Tibial artery (tissue), 4 donors: ENCODE measurements around the gene PTGDR.

ENCODE experiments used
- DNase-seq, 2 donors: peaks; one replicate each; pipeline ENCODE4 v3.0.0-alpha.2; 2019
- H3K27ac ChIP-seq, 2 donors: fragments of 200-600 bp; sonication (generic) in 1 of 2; 1 replicate in 1 of 2; 2 replicates in 1 of 2; pipeline ENCODE4 v1.5.1; 2018 to 2019; ENCODE audit warnings: mild to moderate bottlenecking in 1 of 2
- H3K27me3 ChIP-seq, 2 donors: fragments of 200-600 bp; sonication (generic) in 1 of 2; one replicate each; pipeline versions ENCODE4 v1.5.1 to v1.6.0; 2016 to 2019
- H3K36me3 ChIP-seq, 3 donors: fragments of 200-600 bp; sonication (generic) in 2 of 3; one replicate each; pipeline ENCODE4 v1.5.1; 2016 to 2019; ENCODE audit warnings: mild to moderate bottlenecking in 2 of 3
- H3K4me1 ChIP-seq, 4 donors: fragments of 200-600 bp; sonication (generic) in 2 of 4; 1 replicate in 3 of 4; 2 replicates in 1 of 4; pipeline ENCODE4 v1.5.1; 2016 to 2019
- H3K4me3 ChIP-seq, 2 donors: fragments of 200-600 bp; sonication (generic) in 1 of 2; 1 replicate in 1 of 2; 2 replicates in 1 of 2; pipeline ENCODE4 v1.5.1; 2018 to 2019; ENCODE audit warnings: mild to moderate bottlenecking in 2 of 2
- H3K9me3 ChIP-seq, 3 donors: fragments of 200-600 bp; sonication (generic) in 1 of 3; one replicate each; pipeline ENCODE4 v1.5.1; 2016 to 2019
- intact Hi-C: fragments of 100-400 bp; cut with DNase I; formaldehyde crosslinking; loops from one replicate; pipeline ENCODE4 v1.15.0; 2023; ENCODE audit warnings: low total_unique reads
- TF ChIP-seq, protein P1 (sequence below), 2 experiments: fragments of 200-600 bp in 1 of 2; fragments of 450-650 bp in 1 of 2; IDR thresholded peaks; one replicate each; pipeline ENCODE4 v1.5.1; 2017 to 2019; ENCODE audit warnings: antibody characterized with exemption in 2 of 2, mild to moderate bottlenecking in 1 of 2, moderate library complexity in 1 of 2

Gene PTGDR

DNA sequence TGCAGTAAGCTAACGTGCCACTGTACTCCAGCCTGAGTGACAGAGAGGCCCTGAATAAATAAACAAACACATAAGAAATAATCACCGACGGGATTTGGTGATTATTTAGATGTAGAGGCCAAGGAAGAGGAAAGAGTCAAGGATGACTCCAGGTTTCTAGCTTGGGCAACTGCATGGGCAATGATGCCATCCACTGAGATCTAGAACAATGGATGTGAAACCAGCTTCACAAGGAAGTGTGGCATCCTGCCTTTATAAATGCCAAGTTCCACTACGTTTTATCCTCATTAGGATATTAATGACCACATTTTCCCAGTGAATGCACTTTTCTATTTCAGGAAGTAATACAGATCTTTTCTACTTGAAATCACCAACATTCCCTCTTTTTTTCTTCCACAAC is 35.7 kb downstream of the PTGDR start:
- no peak for DNase-seq
- no peak overlapping the region for H3K27ac ChIP-seq
- TF ChIP-seq, protein P1, sequence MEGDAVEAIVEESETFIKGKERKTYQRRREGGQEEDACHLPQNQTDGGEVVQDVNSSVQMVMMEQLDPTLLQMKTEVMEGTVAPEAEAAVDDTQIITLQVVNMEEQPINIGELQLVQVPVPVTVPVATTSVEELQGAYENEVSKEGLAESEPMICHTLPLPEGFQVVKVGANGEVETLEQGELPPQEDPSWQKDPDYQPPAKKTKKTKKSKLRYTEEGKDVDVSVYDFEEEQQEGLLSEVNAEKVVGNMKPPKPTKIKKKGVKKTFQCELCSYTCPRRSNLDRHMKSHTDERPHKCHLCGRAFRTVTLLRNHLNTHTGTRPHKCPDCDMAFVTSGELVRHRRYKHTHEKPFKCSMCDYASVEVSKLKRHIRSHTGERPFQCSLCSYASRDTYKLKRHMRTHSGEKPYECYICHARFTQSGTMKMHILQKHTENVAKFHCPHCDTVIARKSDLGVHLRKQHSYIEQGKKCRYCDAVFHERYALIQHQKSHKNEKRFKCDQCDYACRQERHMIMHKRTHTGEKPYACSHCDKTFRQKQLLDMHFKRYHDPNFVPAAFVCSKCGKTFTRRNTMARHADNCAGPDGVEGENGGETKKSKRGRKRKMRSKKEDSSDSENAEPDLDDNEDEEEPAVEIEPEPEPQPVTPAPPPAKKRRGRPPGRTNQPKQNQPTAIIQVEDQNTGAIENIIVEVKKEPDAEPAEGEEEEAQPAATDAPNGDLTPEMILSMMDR (IDR thresholded peaks at IDR 0.05) = no peak
- H3K4me1 ChIP-seq = no peaks in the 10 kb centered on the region
- no peaks in the 10 kb centered on the region for H3K36me3 ChIP-seq
- no peak overlapping the region for H3K4me3 ChIP-seq
- H3K9me3 ChIP-seq = no peaks in the 10 kb centered on the region
- intact Hi-C loops = loop anchor here (5.0 kb wide), 1 partner anchor 174 kb away; no protein-coding TSS in a partner anchor
- H3K27me3 ChIP-seq = no peaks in the 10 kb centered on the region

DNA sequence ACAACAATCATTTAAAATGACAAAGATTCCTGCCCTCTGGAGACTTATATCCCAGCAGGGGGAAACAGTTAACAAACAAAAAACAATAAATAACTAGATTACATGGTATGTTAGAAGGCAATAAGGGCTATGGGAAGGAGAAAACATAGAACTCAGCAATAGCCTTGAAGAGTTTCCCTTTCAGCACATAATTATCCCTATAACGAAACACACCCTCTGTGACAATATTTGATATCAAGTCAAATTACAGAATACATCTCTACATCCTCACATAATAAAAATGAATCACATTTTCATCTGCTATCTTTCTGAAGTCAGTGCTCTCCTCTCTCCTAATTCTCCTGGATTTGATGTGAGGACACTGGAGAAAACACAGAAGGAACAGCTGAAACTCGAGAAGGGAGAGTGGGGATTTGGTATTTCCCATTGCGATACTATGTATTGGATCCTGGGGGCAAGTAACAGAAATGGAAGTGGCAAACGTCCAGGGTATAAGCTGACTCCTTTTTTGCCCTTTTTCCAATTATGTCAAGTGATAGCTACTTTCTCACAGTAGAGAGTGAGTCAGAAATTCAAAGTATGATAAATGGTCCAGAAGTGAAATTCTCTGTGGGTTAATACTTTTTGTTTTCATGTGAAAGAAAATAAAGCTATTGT is 36.9 kb downstream of the PTGDR start:
- H3K27ac ChIP-seq = no peak overlapping the region
- TF ChIP-seq, protein P1 (IDR thresholded peaks at IDR 0.05) = no peak
- H3K36me3 ChIP-seq = no peaks in the 10 kb centered on the region
- intact Hi-C loops = loop anchor here (5.0 kb wide), 1 partner anchor 173 kb away; no protein-coding TSS in a partner anchor
- H3K4me1 ChIP-seq = no peaks in the 10 kb centered on the region
- no peak for DNase-seq
- H3K4me3 ChIP-seq = no peak overlapping the region
- H3K27me3 ChIP-seq = no peaks in the 10 kb centered on the region
- no peaks in the 10 kb centered on the region for H3K9me3 ChIP-seq

DNA sequence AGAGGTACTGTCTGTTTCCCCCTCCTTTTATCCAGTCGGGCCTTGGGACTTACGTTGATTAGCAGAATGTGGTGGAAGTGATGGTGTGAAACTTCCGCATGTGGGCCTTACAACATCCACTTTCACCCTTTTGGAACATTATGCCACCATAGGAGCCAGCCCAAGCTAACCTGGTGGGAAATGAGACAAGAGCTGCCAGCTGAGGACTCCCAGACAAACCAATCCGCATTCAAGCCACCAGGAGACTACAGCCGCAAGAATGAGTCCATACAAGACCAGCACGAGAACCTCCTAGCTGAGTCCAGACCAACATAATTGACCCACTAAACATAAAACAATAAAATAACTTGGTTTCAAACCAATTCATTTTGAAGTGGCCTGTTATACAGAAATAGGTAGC is 37.5 kb downstream of the PTGDR start:
- peaks cover 0 to 2% of the 10 kb centered on the region in 2 donors for H3K27me3 ChIP-seq
- TF ChIP-seq, protein P1 (IDR thresholded peaks at IDR 0.05) = no peak
- H3K36me3 ChIP-seq = no peaks in the 10 kb centered on the region
- no peak overlapping the region for H3K4me3 ChIP-seq
- no peak overlapping the region for H3K27ac ChIP-seq
- intact Hi-C loops = no loop called here
- H3K9me3 ChIP-seq = no peaks in the 10 kb centered on the region
- no peaks in the 10 kb centered on the region for H3K4me1 ChIP-seq
- DNase-seq = no peak

DNA sequence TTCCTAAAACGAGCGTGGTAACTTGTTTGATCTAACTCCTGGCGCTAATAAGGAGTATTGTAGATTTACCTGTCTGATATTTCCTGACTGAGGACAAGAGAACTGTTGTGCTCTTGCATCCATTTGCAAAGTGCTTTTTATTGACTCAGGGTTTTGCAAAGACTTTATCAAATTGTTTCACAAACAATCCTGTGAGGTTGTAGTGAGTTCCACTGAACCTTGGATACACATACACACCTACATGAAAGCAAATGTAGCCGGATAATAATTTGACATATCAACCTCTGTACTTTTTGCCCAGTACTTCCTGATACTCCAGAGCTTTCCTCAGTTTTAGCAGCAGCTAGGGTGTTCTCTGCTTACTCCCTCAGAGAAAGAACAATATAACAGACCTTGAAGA is 39.9 kb downstream of the PTGDR start:
- TF ChIP-seq, protein P1 (IDR thresholded peaks at IDR 0.05) = no peak
- H3K4me1 ChIP-seq = peaks cover 0 to 4% (median 0%) of the 10 kb centered on the region in 4 donors
- no peaks in the 10 kb centered on the region for H3K36me3 ChIP-seq
- no peak overlapping the region for H3K4me3 ChIP-seq
- H3K9me3 ChIP-seq = no peaks in the 10 kb centered on the region
- H3K27me3 ChIP-seq = peaks cover 0 to 2% of the 10 kb centered on the region in 2 donors
- no peak for DNase-seq
- intact Hi-C loops = no loop called here
- H3K27ac ChIP-seq = no peak overlapping the region

DNA sequence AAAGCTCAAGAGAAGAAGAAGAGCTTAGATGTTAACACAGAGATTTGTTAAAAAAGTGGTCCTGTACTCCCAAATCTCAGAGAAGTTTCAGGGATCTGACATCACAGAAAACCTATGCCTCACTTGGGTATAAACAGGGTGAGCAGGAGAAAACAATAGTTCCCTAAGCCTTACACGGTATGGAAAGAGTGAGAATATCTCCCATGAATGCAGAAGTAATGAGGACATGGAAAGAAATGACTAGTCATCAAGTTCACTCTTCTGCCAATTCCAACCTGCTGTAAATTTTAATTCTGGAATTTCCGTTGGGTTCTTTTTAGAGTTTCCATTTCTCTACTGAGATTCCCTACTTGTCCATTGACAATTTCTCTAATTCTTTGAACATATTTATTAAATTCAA is 40.4 kb downstream of the PTGDR start:
- no peaks in the 10 kb centered on the region for H3K36me3 ChIP-seq
- H3K27me3 ChIP-seq = peaks cover 0 to 2% of the 10 kb centered on the region in 2 donors
- TF ChIP-seq, protein P1 (IDR thresholded peaks at IDR 0.05) = no peak
- DNase-seq = no peak
- intact Hi-C loops = no loop called here
- H3K27ac ChIP-seq = no peak overlapping the region
- H3K4me1 ChIP-seq = peaks cover 0 to 10% (median 2%) of the 10 kb centered on the region in 4 donors
- H3K4me3 ChIP-seq = no peak overlapping the region
- H3K9me3 ChIP-seq = no peaks in the 10 kb centered on the region
